Upper lobe of left lung (tissue), 6 donors: ENCODE data around the gene MCM7. TPM values are rescaled to one million over a fixed set of nuclear protein-coding genes. Genes with fewer than 3 reads are reported as not detected.

Experiments
- ATAC-seq, 2 donors: fragments of 200-7000 bp; cut with Tn5 transposase; one replicate each; pipeline ENCODE4 v1.9.1; 2022; ENCODE audit warnings: mild to moderate bottlenecking in 2 of 2, moderate library complexity in 2 of 2; ENCODE audit not compliant: low FRiP score in 2 of 2
- DNase-seq, 2 donors: peaks; one replicate each; pipeline ENCODE4 v3.0.0-alpha.2; 2019 to 2020
- H3K27ac ChIP-seq, 4 donors: fragments of 200-600 bp; sonication (generic); one replicate each; pipeline ENCODE4 v1.5.1; 2016 to 2019
- H3K27me3 ChIP-seq, 4 donors: fragments of 200-600 bp; sonication (generic); one replicate each; pipeline ENCODE4 v1.5.1; 2017 to 2019
- H3K36me3 ChIP-seq, 4 donors: fragments of 200-600 bp; sonication (generic); one replicate each; pipeline ENCODE4 v1.5.1; 2016 to 2019
- H3K4me1 ChIP-seq, 4 donors: fragments of 200-600 bp; sonication (generic); one replicate each; pipeline ENCODE4 v1.5.1; 2018 to 2019
- H3K4me3 ChIP-seq, 4 donors: fragments of 200-600 bp; sonication (generic); one replicate each; pipeline ENCODE4 v1.5.1; 2017 to 2019; ENCODE audit warnings: mild to moderate bottlenecking in 2 of 4, moderate library complexity in 1 of 4
- H3K9me3 ChIP-seq, 4 donors: fragments of 200-600 bp; sonication (generic); one replicate each; pipeline ENCODE4 v1.5.1; 2018 to 2019
- EP300 ChIP-seq, 4 donors: sonication (generic); formaldehyde crosslinking; IDR thresholded peaks; one replicate each; pipeline ENCODE4 v1.5.1; 2017; ENCODE audit warnings: antibody characterized with exemption in 4 of 4, control low read depth in 2 of 4
- POLR2A ChIP-seq, 4 donors: fragments of 450-650 bp; IDR thresholded peaks; one replicate each; pipeline ENCODE4 v1.5.1; 2016 to 2017; ENCODE audit warnings: antibody characterized with exemption in 4 of 4, mild to moderate bottlenecking in 2 of 4
- POLR2AphosphoS5 ChIP-seq, 2 donors: sonication (generic); formaldehyde crosslinking; IDR thresholded peaks; one replicate each; pipeline ENCODE4 v1.5.1; 2017; ENCODE audit warnings: antibody characterized with exemption in 2 of 2
- WGBS, 2 donors: methylation state at CpG; one replicate each; pipeline ENCODE4 v1.1.5; 2017 to 2018; 5-methylcytosine and 5-hydroxymethylcytosine counted together
- total RNA-seq, 6 donors: library from RNA; depleted of rRNA in 4 of 6; stranded (reverse); fragments of >200 nt in 4 of 6; gene quantifications; one replicate each; pipeline versions ENCODE4 v1.1.0 to v1.2.1, GENCODE V29; 2016 to 2021
- TF ChIP-seq, protein P1 (sequence below), 6 experiments: fragments of 450-650 bp in 4 of 6; fragments of 200-600 bp in 2 of 6; sonication (generic) in 2 of 6; IDR thresholded peaks; one replicate each; pipeline ENCODE4 v1.5.1; 2016 to 2019; ENCODE audit warnings: antibody characterized with exemption in 6 of 6
- donor health status: DM: no; HTN: no; CAD: no; lungs with moderate emphysema.
- donor health status: DM: no; HTN: yes; CAD: no; lungs with severe emphysema.

The MCM7 gene
- total RNA-seq, 6 donors from 2014 or later: 29.3 to 78.6 (median 44.1) TPM

GRCh38 chr7:100142461-100142860 is 41.3 kb upstream of the MCM7 start:
- DNase-seq (no peak), ATAC-seq (no peak)
- WGBS, 2 donors: 86 to 88% methylated on average over 3 of the region's 3 CpGs
- H3K27ac ChIP-seq: no peak overlapping the region
- no peaks in the 10 kb centered on the region for H3K4me1 ChIP-seq
- no peaks in the 10 kb centered on the region for H3K27me3 ChIP-seq
- no peaks in the 10 kb centered on the region for H3K36me3 ChIP-seq
- TF ChIP-seq, protein P1, sequence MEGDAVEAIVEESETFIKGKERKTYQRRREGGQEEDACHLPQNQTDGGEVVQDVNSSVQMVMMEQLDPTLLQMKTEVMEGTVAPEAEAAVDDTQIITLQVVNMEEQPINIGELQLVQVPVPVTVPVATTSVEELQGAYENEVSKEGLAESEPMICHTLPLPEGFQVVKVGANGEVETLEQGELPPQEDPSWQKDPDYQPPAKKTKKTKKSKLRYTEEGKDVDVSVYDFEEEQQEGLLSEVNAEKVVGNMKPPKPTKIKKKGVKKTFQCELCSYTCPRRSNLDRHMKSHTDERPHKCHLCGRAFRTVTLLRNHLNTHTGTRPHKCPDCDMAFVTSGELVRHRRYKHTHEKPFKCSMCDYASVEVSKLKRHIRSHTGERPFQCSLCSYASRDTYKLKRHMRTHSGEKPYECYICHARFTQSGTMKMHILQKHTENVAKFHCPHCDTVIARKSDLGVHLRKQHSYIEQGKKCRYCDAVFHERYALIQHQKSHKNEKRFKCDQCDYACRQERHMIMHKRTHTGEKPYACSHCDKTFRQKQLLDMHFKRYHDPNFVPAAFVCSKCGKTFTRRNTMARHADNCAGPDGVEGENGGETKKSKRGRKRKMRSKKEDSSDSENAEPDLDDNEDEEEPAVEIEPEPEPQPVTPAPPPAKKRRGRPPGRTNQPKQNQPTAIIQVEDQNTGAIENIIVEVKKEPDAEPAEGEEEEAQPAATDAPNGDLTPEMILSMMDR (IDR thresholded peaks at IDR 0.05): no peak
- TF ChIP-seq EP300 (IDR thresholded peaks at IDR 0.05) (no peak), POLR2A (IDR thresholded peaks at IDR 0.05) (no peak), POLR2AphosphoS5 (IDR thresholded peaks at IDR 0.05) (no peak)
- H3K4me3 ChIP-seq: no peak overlapping the region
- H3K9me3 ChIP-seq: no peaks in the 10 kb centered on the region

GRCh38 chr7:100141555-100141949 is 40.4 kb upstream of the MCM7 start:
- no peak for DNase-seq
- ATAC-seq: no peak
- H3K27me3 ChIP-seq: no peaks in the 10 kb centered on the region
- H3K4me1 ChIP-seq: no peaks in the 10 kb centered on the region
- TF ChIP-seq, protein P1 (IDR thresholded peaks at IDR 0.05): no peak
- TF ChIP-seq POLR2AphosphoS5 (IDR thresholded peaks at IDR 0.05) (no peak), EP300 (IDR thresholded peaks at IDR 0.05) (no peak), POLR2A (IDR thresholded peaks at IDR 0.05) (no peak)
- H3K4me3 ChIP-seq: no peak overlapping the region
- WGBS, 2 donors: 43 to 62% methylated on average over 3 of the region's 3 CpGs
- H3K27ac ChIP-seq: peak overlapping the region in 1 of 4 donors; percentile 43
- H3K36me3 ChIP-seq: no peaks in the 10 kb centered on the region
- H3K9me3 ChIP-seq: no peaks in the 10 kb centered on the region

GRCh38 chr7:100137851-100138760 is 36.9 kb upstream of the MCM7 start:
- TF ChIP-seq POLR2A (IDR thresholded peaks at IDR 0.05): no peak
- no peak for TF ChIP-seq POLR2AphosphoS5 (IDR thresholded peaks at IDR 0.05)
- TF ChIP-seq EP300 (IDR thresholded peaks at IDR 0.05): no peak
- TF ChIP-seq, protein P1 (IDR thresholded peaks at IDR 0.05): no peak
- no peaks in the 10 kb centered on the region for H3K36me3 ChIP-seq
- no peaks in the 10 kb centered on the region for H3K27me3 ChIP-seq
- H3K4me1 ChIP-seq: no peaks in the 10 kb centered on the region
- no peaks in the 10 kb centered on the region for H3K9me3 ChIP-seq
- H3K4me3 ChIP-seq: no peak overlapping the region
- DNase-seq: no peak
- H3K27ac ChIP-seq: no peak overlapping the region
- WGBS, 2 donors: 71 to 74% methylated on average over 13 of the region's 13 CpGs
- ATAC-seq: no peak

- no peak overlapping the region for H3K4me3 ChIP-seq
- H3K27me3 ChIP-seq: no peaks in the 10 kb centered on the region
- H3K36me3 ChIP-seq: no peaks in the 10 kb centered on the region
- peak in 1 of 2 donors; percentile 57 for DNase-seq
- TF ChIP-seq EP300 (IDR thresholded peaks at IDR 0.05): no peak
- TF ChIP-seq POLR2AphosphoS5 (IDR thresholded peaks at IDR 0.05): no peak
- TF ChIP-seq POLR2A (IDR thresholded peaks at IDR 0.05): no peak
- TF ChIP-seq, protein P1 (IDR thresholded peaks at IDR 0.05): peak; percentile 69 to 87 (median 78)
- H3K4me1 ChIP-seq: peaks cover 11 to 19% (median 17%) of the 10 kb centered on the region in 4 donors
- peak; percentile 86 to 90 for ATAC-seq
- H3K9me3 ChIP-seq: no peaks in the 10 kb centered on the region
- 15 to 25% methylated on average over 3 of the region's 3 CpGs for WGBS, 2 donors
- H3K27ac ChIP-seq: no peak overlapping the region
Measured at GRCh38 chr7:100132697-100133151, 31.5 kb upstream of the MCM7 start.
